Aorta (tissue), 5 donors: ENCODE results near the gene ETS2. TPM values are rescaled to one million over a fixed set of nuclear protein-coding genes. Genes with fewer than 3 reads are reported as not detected.

Source experiments
- ATAC-seq: fragments of 200-7000 bp; cut with Tn5 transposase; one replicate; pipeline ENCODE4 v1.9.1; 2022; ENCODE audit warnings: moderate library complexity; ENCODE audit not compliant: low FRiP score
- DNase-seq, 2 donors: peaks; one replicate each; pipeline ENCODE4 v3.0.0-alpha.2; 2020
- H3K27ac ChIP-seq, 2 donors: one replicate each; pipeline ENCODE4 v1.5.1; 2013; ENCODE audit warnings: low read length in 2 of 2, mild to moderate bottlenecking in 2 of 2, moderate library complexity in 2 of 2, control low read depth in 1 of 2, inconsistent platforms in 1 of 2, low read depth in 1 of 2
- H3K27me3 ChIP-seq, 2 donors: one replicate each; pipeline ENCODE4 v1.6.1; 2013; ENCODE audit warnings: control low read depth in 1 of 2, low read length in 1 of 2, mild to moderate bottlenecking in 1 of 2, moderate library complexity in 1 of 2; ENCODE audit not compliant: insufficient read depth in 2 of 2, control insufficient read depth in 1 of 2
- H3K36me3 ChIP-seq, 2 donors: one replicate each; pipeline ENCODE4 v1.6.1; 2013; ENCODE audit warnings: control low read depth in 1 of 2, low read length in 1 of 2, mild to moderate bottlenecking in 1 of 2; ENCODE audit not compliant: insufficient read depth in 2 of 2, control insufficient read depth in 1 of 2
- H3K4me1 ChIP-seq, 2 donors: one replicate each; pipeline ENCODE4 v1.6.1; 2013; ENCODE audit warnings: low read length in 2 of 2, control low read depth in 1 of 2, mild to moderate bottlenecking in 1 of 2, moderate library complexity in 1 of 2; ENCODE audit not compliant: insufficient read depth in 2 of 2, control insufficient read depth in 1 of 2
- H3K4me3 ChIP-seq, 2 donors: one replicate each; pipeline ENCODE4 v1.5.1; 2013; ENCODE audit warnings: low read length in 2 of 2, control low read depth in 1 of 2, mild to moderate bottlenecking in 1 of 2
- H3K9me3 ChIP-seq: one replicate; pipeline ENCODE4 v1.6.1; 2013; ENCODE audit warnings: mild to moderate bottlenecking, low read length; ENCODE audit not compliant: control insufficient read depth
- WGBS, 2 donors: extraction: QIAGEN DNeasy Blood & Tissue Kit; methylation state at CpG; one replicate each; pipeline ENCODE4 v1.1.7; 2013; 5-methylcytosine and 5-hydroxymethylcytosine counted together
- intact Hi-C, 2 donors: fragments of 100-400 bp; cut with DNase I; formaldehyde crosslinking; loops; one replicate each; pipeline versions ENCODE4 v1.14.2 to v1.15.0; 2022
- polyA plus RNA-seq, 2 donors: library from polyadenylated mRNA; stranded (reverse); fragments of 200-250 nt; gene quantifications; one replicate each; pipeline ENCODE4 v1.2.3, GENCODE V29; 2013
- total RNA-seq, 2 donors: library from RNA; stranded (reverse); fragmentation: NEBNext Ultra II Directional; extraction: Animal tissue kit (Norgen Biotek cat#: 25700); gene quantifications; one replicate each; pipeline ENCODE4 v1.2.1, GENCODE V29; 2021
- donor health status: healthy with polysubstance abuse.
- donor health status: Bipolar disorder and iron deficiency.
- donor health status: DM: no; HTN: no; CAD: no.
- donor health status: DM: no; HTN: no; CAD: no.
- donor health status: DM: yes; HTN: yes; CAD: no.

Gene ETS2
- total and polyA plus RNA-seq, 4 donors, result 40.2 to 232 (median 111) TPM

DNA sequence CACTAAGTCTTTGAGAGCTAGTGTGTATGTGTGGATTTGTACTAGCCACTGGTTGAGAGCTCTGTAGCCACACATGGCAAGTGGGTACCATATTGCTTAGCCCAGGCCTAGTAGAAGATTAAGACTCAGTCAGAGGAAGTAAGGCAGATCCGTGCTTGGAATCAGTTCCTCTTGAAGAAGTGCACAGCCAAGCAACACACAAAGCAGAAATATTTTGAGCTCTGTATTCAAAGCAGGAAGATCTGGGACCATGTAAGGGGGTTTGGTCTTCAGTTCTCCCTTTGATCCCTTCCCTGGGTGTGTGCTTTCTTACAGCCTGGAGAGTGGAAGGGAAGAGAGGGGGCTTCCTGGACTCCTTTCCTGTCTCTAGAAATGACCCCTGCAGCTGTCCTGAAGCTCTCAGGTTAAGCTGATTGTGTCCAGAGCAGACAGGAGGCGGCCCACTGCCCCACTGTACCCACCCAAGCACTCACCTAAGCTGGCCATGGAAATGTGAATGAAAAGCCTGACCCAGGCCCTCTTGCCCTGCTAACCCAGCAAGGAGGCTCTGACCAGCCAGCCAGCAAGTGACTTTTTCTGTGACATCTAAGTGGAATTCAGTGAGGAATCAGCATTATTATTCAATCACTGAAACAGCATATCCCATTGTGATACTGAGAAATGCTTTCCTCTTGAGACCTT is 3.6 kb downstream of the ETS2 start:
- no peak for ATAC-seq
- no peak for DNase-seq
- Histone ChIP-seq H3K36me3 (peaks cover 4 to 9% of the 10 kb centered on the region in 2 donors), H3K27me3 (no peaks in the 10 kb centered on the region), H3K4me3 (peak overlapping the region in 1 of 2 donors; percentile 34), H3K27ac (peak overlapping the region in 1 of 2 donors; percentile 2), H3K9me3 (no peaks in the 10 kb centered on the region), H3K4me1 (peaks cover 2 to 12% of the 10 kb centered on the region in 2 donors)
- WGBS, 2 donors, result 43 to 49% methylated on average over 2 of the region's 2 CpGs
- intact Hi-C loops, result loop anchor here (5.0 to 10.0 kb wide), 6 partner anchors 42 to 318 kb away; no protein-coding TSS in a partner anchor

GRCh38 chr21:38810034-38810825 is 4.5 kb downstream of the ETS2 start:
- H3K36me3 ChIP-seq, result peaks cover 10 to 12% of the 10 kb centered on the region in 2 donors
- no peak for DNase-seq
- ATAC-seq, result no peak
- peaks cover 2 to 12% of the 10 kb centered on the region in 2 donors for H3K4me1 ChIP-seq
- no peaks in the 10 kb centered on the region for H3K27me3 ChIP-seq
- intact Hi-C loops, result no loop called here
- WGBS, 2 donors, result 69 to 72% methylated on average over 8 of the region's 8 CpGs
- no peaks in the 10 kb centered on the region for H3K9me3 ChIP-seq
- no peak overlapping the region for H3K4me3 ChIP-seq
- peak overlapping the region; percentile 65 to 76 for H3K27ac ChIP-seq

- 32 to 34% methylated on average over 5 of the region's 5 CpGs for WGBS, 2 donors
- Histone ChIP-seq H3K9me3 (no peaks in the 10 kb centered on the region), H3K4me1 (peaks cover 2 to 12% of the 10 kb centered on the region in 2 donors), H3K27me3 (no peaks in the 10 kb centered on the region), H3K4me3 (peak overlapping the region in 1 of 2 donors; percentile 26), H3K27ac (no peak overlapping the region), H3K36me3 (peaks cover 10 to 12% of the 10 kb centered on the region in 2 donors)
- intact Hi-C loops, result no loop called here
- DNase-seq, result no peak
- ATAC-seq, result no peak
These were observed 5.1 kb downstream of the ETS2 start for GRCh38 chr21:38810826-38811164.

DNA sequence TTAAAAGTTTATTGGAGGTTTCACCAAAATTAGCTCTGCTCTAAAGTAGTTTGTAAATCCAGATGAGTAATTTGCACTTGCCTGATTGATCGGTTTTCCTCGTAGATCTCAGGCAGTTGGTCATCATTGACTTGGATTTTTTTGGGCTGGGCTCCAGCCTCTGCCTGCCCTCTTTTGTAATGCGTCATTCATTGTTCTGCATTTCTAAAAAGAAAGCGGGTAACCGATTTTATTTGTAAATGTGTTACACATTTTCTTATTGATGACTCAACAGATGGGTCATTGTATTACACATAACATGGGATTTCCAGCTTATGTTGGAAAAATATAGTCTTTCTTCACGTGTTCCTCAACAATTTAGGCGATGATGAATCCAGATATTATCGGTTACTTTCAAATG is 5.5 kb downstream of the ETS2 start:
- H3K4me3 ChIP-seq, result peak overlapping the region in 1 of 2 donors; percentile 26
- peak overlapping the region in 1 of 2 donors; percentile 25 for H3K27ac ChIP-seq
- ATAC-seq, result no peak

GRCh38 chr21:38813143-38813542 is 7.4 kb downstream of the ETS2 start:
- WGBS, 2 donors, result 62 to 70% methylated on average over 2 of the region's 2 CpGs
- H3K9me3 ChIP-seq, result no peaks in the 10 kb centered on the region
- peaks cover 15 to 26% of the 10 kb centered on the region in 2 donors for H3K36me3 ChIP-seq
- intact Hi-C loops, result no loop called here
- H3K27me3 ChIP-seq, result no peaks in the 10 kb centered on the region
- no peak for ATAC-seq
- DNase-seq, result no peak
- peak overlapping the region in 1 of 2 donors; percentile 54 for H3K27ac ChIP-seq
- no peak overlapping the region for H3K4me3 ChIP-seq
- H3K4me1 ChIP-seq, result peaks cover under 1 to 12% of the 10 kb centered on the region in 2 donors

More for the DNA sequence above, 5.5 kb downstream of the ETS2 start:
- DNase-seq, result no peak
- 59 to 60% methylated on average over 8 of the region's 8 CpGs for WGBS, 2 donors
- Histone ChIP-seq H3K4me1 (peaks cover 2 to 12% of the 10 kb centered on the region in 2 donors), H3K36me3 (peaks cover 10 to 12% of the 10 kb centered on the region in 2 donors), H3K27me3 (no peaks in the 10 kb centered on the region), H3K9me3 (no peaks in the 10 kb centered on the region)
- intact Hi-C loops, result no loop called here

DNA sequence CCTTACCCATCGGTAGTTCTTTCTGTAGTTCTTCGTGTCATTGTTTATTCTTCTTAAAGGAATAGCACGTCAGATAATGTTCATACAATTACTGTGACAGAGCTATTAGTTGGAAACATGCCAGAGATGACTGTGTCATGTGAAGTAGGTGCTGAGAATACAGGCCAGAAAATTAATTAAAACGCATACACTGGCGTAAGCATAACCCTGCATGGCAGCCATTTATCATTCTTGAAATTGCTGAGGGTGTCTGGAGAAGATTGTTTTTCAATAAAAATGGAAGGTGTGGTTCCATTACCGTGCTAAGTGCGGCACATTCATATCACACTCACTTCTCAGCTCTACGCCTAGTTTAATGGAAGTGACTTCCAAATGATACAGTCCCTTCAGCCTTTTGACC is 7.8 kb downstream of the ETS2 start:
- Histone ChIP-seq H3K27me3 (no peaks in the 10 kb centered on the region), H3K9me3 (no peaks in the 10 kb centered on the region), H3K36me3 (peaks cover 15 to 26% of the 10 kb centered on the region in 2 donors), H3K27ac (peak overlapping the region in 1 of 2 donors; percentile 54), H3K4me3 (no peak overlapping the region), H3K4me1 (peaks cover 0 to 12% of the 10 kb centered on the region in 2 donors)
- ATAC-seq, result no peak
- intact Hi-C loops, result no loop called here
- 67% methylated on average over 8 of the region's 8 CpGs for WGBS, 2 donors
- DNase-seq, result no peak

- Histone ChIP-seq H3K27me3 (no peaks in the 10 kb centered on the region), H3K36me3 (peaks cover 21 to 26% of the 10 kb centered on the region in 2 donors), H3K27ac (peak overlapping the region; percentile 40 to 67), H3K9me3 (no peaks in the 10 kb centered on the region), H3K4me3 (no peak overlapping the region), H3K4me1 (peaks cover 0 to 9% of the 10 kb centered on the region in 2 donors)
- 84 to 86% methylated on average over 16 of the region's 16 CpGs for WGBS, 2 donors
- DNase-seq (no peak), ATAC-seq (no peak)
- intact Hi-C loops, result no loop called here
These were observed 8.7 kb downstream of the ETS2 start for GRCh38 chr21:38814126-38815059.

GRCh38 chr21:38815060-38815405 is 9.3 kb downstream of the ETS2 start:
- Histone ChIP-seq H3K4me1 (peaks cover 0 to 11% of the 10 kb centered on the region in 2 donors), H3K27ac (peak overlapping the region in 1 of 2 donors; percentile 40), H3K9me3 (no peaks in the 10 kb centered on the region), H3K36me3 (peaks cover 22 to 26% of the 10 kb centered on the region in 2 donors), H3K27me3 (no peaks in the 10 kb centered on the region), H3K4me3 (no peak overlapping the region)
- WGBS, 2 donors, result 68 to 74% methylated on average over 2 of the region's 2 CpGs
- no peak for DNase-seq
- no peak for ATAC-seq
- intact Hi-C loops, result no loop called here
